ENCODE results near the gene ASXL1.
"Not testable (repeated sequence)": the region's sequence is repeated elsewhere in the genome, so short reads cannot be mapped to it uniquely, and the experiment has no call there.

The ASXL1 gene

DNA sequence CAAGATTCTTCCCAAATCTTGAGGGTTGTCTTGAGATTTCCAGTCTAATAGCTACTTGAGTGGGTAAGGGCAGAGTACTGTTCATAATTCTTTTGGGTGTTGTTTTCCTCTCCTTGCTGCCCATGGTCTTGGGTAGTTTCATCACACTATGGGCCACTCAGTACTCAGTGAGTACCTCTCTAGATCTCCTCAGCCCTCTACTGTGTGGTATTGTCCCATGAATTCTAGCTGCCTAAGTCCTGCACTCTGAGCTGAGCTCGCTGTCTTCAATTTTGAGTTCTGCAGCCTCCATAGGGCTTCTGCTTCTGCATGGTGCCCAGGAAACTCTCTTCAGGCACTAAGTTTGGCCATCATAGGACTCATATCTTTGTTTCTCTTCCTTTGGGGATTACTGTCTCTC, 42.3 kb downstream of the ASXL1 start:
- Mint-ChIP-seq H3K9me3 (peaks cover 5% of the 10 kb centered on the region), H3K27me3 (no peaks in the 10 kb centered on the region), H3K4me3 (no peak overlapping the region), H3K4me1 (peaks cover 64% of the 10 kb centered on the region), H3K36me3 (peaks cover 23% of the 10 kb centered on the region), H3K27ac (peak overlapping the region; percentile 83)

DNA sequence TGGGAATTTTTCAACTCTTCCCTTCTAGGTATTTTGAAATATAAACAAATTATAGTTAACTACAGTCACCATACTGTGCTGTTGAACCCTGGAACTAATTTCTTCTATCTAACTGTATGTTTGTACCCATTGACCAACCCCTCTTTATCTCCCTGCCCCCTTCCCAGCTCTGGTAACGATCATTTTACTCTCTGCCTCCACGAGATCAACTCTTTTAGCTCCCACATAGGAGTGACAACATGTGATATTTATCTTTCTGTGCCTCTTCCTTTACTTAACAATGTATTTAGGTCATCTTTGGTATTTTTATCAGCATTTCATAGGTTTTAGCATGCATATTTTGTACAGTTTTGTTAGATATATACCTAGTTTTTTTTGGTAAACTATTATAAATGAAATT, 45.9 kb downstream of the ASXL1 start:
- H3K4me3 Mint-ChIP-seq, result no peak overlapping the region
- H3K27me3 Mint-ChIP-seq, result no peaks in the 10 kb centered on the region
- peaks cover 20% of the 10 kb centered on the region for H3K36me3 Mint-ChIP-seq
- peaks cover 84% of the 10 kb centered on the region for H3K4me1 Mint-ChIP-seq
- no peaks in the 10 kb centered on the region for H3K9me3 Mint-ChIP-seq
- H3K27ac Mint-ChIP-seq, result no peak overlapping the region

DNA sequence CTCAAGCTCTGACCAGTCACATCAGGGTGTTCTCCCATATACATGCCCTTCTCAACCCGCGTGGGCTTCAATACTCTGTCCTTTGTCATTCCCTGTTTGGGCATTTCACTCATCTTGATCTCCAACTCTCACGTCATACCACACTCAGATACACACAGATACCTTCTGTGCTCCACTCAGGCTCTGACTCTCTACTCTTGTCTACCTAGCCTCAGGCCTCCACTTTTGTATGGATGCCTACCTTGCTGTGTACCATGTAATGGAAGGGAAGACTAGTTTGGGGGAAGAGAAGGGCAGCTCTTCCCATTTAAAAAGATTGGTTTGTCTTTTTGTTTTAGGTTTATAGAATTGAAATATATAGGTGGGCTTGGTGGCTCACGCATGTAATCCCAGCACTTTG, 48.6 kb downstream of the ASXL1 start:
- H3K27me3 Mint-ChIP-seq, result no peaks in the 10 kb centered on the region
- H3K27ac Mint-ChIP-seq, result peak overlapping the region; percentile 97
- peak overlapping the region; percentile 88 for H3K4me3 Mint-ChIP-seq
- H3K4me1 Mint-ChIP-seq, result peaks cover 70% of the 10 kb centered on the region
- H3K36me3 Mint-ChIP-seq, result peaks cover 7% of the 10 kb centered on the region
- H3K9me3 Mint-ChIP-seq, result no peaks in the 10 kb centered on the region

DNA sequence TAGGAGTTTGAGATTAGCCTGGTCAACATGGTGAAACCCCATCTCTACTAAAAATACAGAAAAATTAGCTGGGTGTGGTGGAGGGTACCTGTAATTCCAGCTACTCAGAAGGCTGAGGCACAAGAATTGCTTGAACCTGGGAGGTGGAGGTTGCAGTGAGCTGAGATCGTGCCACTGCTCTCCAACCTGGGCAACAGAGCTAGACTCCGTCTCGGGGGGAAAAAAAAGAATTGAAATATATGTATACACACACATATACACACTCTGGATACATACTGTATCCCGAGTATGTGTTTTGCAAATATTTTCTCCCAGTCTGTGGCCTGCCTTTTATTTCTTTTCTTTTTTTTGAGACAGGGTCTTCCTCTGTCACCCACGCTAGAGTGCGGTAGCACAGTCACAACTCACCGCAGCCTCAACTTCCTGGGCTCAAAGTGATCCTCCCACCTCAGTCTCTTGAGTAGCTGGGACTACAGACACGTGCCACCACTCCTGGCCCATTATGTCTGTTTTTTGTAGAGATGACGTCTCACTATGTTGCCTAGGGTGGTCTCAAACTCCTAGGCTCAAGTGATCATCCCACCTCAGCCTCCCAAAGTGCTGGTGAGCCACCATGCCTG, 49.1 kb downstream of the ASXL1 start:
- Mint-ChIP-seq H3K36me3 (peaks cover 10% of the 10 kb centered on the region), H3K4me3 (peak overlapping the region; percentile 88), H3K27ac (peak overlapping the region; percentile 97), H3K4me1 (peaks cover 72% of the 10 kb centered on the region)
- not testable (repeated sequence) for H3K27me3 Mint-ChIP-seq, H3K9me3 Mint-ChIP-seq

DNA sequence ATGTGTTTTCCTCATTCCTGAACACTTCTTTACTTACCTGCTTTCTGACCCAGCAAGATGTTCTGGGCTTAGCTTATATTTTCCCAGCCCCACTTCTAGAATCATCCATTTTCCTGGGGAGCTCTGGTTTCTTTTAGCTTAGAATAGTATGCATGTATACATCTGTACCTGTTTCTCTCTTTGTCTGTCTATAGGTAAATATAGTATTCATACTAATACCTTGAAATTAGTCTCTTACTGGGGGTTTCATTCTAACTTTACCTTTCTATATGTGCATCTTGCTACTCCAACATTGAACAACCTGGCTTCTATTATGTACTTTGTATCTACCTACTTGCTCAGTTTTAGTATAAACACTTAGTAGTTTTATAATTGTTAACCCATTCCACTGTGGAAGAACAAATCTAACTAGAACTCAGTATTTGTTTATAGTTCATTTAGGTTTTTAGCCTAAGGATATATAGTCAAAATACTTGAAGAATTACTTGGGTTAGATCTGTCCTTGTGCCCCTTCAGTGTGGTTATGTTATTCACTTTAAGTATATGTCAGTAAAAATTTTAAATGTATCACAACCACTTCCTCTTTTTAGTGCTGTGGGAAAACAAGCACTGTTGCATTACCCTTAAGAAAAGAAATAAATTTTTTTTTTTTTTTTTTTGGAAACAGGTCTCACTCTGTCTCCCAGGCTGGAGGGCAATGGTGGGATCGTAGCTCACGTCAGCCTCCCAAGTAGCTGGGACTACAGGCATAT, 54.0 kb downstream of the ASXL1 start:
- Mint-ChIP-seq H3K4me1 (peaks cover 75% of the 10 kb centered on the region), H3K9me3 (no peaks in the 10 kb centered on the region), H3K36me3 (peaks cover 16% of the 10 kb centered on the region), H3K4me3 (peak overlapping the region; percentile 33), H3K27me3 (no peaks in the 10 kb centered on the region), H3K27ac (no peak overlapping the region)

DNA sequence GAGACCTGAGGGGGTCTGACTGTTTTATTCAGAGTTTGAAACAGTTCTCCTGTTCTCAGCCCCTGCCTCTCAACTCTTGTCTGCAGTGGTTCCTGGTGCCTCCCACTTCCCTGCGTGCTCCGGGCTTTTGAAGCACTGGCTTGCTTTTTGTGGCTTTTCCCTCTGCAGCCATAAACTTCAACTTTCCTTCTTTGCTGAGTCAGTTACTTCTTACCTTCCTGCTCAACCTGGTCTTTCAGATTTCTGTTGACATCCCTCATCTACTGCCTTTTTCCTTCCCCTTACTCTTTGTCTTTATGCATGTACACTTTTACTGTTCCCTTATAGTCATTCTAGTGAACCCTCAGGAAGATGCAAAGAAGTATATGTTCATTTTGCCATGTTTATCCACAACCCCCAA, 57.4 kb downstream of the ASXL1 start:
- H3K27ac Mint-ChIP-seq, result no peak overlapping the region
- no peaks in the 10 kb centered on the region for H3K9me3 Mint-ChIP-seq
- no peak overlapping the region for H3K4me3 Mint-ChIP-seq
- no peaks in the 10 kb centered on the region for H3K27me3 Mint-ChIP-seq
- H3K4me1 Mint-ChIP-seq, result peaks cover 79% of the 10 kb centered on the region
- H3K36me3 Mint-ChIP-seq, result peaks cover 20% of the 10 kb centered on the region

DNA sequence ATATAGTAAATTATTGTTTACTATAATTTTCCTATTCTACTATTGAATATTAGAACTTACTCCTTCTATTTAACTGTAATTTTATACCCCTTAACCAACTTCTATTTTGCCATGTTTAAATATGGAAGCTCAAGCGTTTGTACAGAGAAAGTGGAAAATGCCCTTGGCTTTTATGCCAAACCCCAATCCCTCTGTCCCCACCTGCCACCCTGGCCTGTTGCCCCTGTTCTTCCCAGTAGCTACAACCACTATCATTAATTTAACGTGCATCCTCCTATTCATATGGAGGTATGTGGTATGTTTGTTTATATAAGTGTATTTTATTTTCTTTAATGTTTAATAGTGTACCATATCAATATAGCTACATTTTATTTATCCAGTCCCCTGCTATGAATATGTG, 58.1 kb downstream of the ASXL1 start:
- H3K36me3 Mint-ChIP-seq, result peaks cover 20% of the 10 kb centered on the region
- no peaks in the 10 kb centered on the region for H3K9me3 Mint-ChIP-seq
- peak overlapping the region; percentile 68 for H3K27ac Mint-ChIP-seq
- H3K4me3 Mint-ChIP-seq, result no peak overlapping the region
- H3K27me3 Mint-ChIP-seq, result no peaks in the 10 kb centered on the region
- peaks cover 80% of the 10 kb centered on the region for H3K4me1 Mint-ChIP-seq

DNA sequence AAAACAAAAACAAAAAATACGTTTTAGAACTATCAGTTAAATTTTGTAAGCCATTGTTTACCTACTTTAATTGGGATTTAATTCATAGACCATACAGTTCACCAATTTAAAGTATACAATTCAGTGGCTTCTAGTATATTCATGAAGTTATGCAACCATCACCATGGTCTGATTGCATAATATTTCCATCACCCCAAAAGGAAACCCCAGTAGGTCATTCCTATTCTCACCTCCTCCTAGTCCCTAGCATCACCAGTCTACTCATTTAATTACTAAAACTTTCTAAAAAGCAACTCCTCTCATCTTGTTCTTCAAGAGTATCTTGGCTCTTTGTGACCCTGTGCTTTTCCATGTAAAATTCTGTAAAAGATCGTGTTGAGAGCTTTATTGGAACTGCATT, 60.2 kb downstream of the ASXL1 start:
- Mint-ChIP-seq H3K4me1 (peaks cover 67% of the 10 kb centered on the region), H3K27me3 (no peaks in the 10 kb centered on the region), H3K9me3 (no peaks in the 10 kb centered on the region), H3K4me3 (no peak overlapping the region), H3K36me3 (peaks cover 14% of the 10 kb centered on the region), H3K27ac (peak overlapping the region; percentile 71)

DNA sequence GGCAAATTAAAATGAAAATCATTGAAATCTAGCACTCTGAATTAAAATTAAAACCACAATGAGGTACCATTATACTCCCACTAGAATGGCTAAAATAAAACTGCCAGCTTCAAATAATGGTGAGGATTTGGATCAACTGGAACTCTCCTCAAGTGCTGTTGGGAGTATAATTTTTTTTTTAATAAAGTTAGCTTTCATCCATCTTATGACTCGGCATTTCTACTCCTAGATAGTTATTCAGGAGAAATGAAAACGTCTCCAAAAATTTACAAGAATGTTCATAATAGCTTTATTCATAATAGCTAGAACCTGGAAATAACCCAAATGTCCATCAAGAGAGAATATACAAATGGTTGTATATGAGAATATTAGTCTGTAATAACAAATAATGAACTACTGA, 63.2 kb downstream of the ASXL1 start:
- peaks cover 9% of the 10 kb centered on the region for H3K36me3 Mint-ChIP-seq
- no peaks in the 10 kb centered on the region for H3K9me3 Mint-ChIP-seq
- H3K4me3 Mint-ChIP-seq, result no peak overlapping the region
- H3K27ac Mint-ChIP-seq, result peak overlapping the region; percentile 82
- no peaks in the 10 kb centered on the region for H3K27me3 Mint-ChIP-seq
- peaks cover 53% of the 10 kb centered on the region for H3K4me1 Mint-ChIP-seq

DNA sequence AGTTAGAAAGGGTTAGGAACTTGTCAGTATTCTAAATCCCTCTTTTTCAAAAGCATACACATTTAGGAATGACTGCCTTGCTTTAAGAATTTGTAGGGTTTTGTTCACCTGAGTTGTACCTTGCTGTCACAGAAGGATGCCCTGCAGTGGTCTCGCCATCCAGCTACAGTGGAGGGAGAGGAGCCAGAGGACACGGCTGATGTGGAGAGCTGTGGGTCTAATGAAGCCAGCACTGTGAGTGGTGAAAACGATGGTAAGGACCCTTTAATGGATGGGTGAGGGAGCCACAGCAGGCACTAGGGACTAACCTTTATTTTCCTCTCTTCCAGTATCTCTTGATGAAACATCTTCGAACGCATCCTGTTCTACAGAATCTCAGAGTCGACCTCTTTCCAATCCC, 69.9 kb downstream of the ASXL1 start:
- peaks cover 20% of the 10 kb centered on the region for H3K36me3 Mint-ChIP-seq
- no peak overlapping the region for H3K4me3 Mint-ChIP-seq
- H3K9me3 Mint-ChIP-seq, result no peaks in the 10 kb centered on the region
- no peaks in the 10 kb centered on the region for H3K27me3 Mint-ChIP-seq
- peak overlapping the region; percentile 65 for H3K27ac Mint-ChIP-seq
- peaks cover 25% of the 10 kb centered on the region for H3K4me1 Mint-ChIP-seq

DNA sequence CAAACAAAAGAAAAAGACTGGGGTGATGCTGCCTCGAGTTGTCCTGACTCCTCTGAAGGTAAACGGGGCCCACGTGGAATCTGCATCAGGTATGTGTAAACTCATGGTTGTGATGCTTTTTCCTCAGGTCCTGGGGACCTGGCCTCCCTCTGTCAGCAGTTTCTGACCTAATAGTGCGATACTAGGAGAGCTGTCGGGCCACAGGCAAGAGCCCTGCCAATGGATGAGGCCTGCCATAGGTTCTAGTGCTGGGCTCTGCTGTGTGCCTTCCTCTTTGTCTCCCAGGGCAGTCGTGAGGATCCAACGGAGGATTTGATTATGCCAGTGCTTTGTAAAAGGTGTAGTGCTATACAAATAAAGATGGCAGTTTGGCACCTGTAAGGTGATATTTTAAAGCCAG, 71.2 kb downstream of the ASXL1 start:
- H3K9me3 Mint-ChIP-seq, result no peaks in the 10 kb centered on the region
- H3K27me3 Mint-ChIP-seq, result no peaks in the 10 kb centered on the region
- H3K27ac Mint-ChIP-seq, result peak overlapping the region; percentile 24
- peaks cover 25% of the 10 kb centered on the region for H3K4me1 Mint-ChIP-seq
- H3K4me3 Mint-ChIP-seq, result no peak overlapping the region
- peaks cover 24% of the 10 kb centered on the region for H3K36me3 Mint-ChIP-seq

DNA sequence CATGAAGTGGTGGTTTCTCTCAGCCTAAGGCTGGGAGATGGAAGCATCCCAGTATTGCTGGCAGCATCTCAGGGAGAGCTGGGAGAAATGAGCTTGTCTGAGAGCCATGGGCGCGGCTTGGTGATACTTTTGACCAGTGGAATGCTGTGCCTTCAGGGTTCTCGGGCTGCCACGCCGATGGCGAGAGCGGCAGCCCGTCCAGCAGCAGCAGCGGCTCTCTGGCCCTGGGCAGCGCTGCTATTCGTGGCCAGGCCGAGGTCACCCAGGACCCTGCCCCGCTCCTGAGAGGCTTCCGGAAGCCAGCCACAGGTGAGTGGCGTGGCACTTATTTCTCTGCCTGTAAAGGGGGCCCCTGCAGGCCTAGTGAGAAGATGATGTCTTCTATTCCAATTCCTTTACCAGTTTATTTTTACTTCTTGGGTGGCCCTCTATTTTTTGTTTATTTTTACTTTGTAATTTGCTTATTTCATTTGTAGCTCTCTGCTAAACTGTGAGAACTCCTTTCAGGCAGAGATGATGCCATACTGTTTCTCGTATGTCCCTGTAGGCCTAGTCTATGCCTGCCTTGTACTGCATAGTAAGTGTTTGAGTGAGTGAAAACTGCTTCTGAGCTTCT, 71.7 kb downstream of the ASXL1 start:
- no peak overlapping the region for H3K4me3 Mint-ChIP-seq
- H3K9me3 Mint-ChIP-seq, result no peaks in the 10 kb centered on the region
- H3K27me3 Mint-ChIP-seq, result no peaks in the 10 kb centered on the region
- H3K27ac Mint-ChIP-seq, result peak overlapping the region; percentile 24
- peaks cover 24% of the 10 kb centered on the region for H3K36me3 Mint-ChIP-seq
- peaks cover 22% of the 10 kb centered on the region for H3K4me1 Mint-ChIP-seq

DNA sequence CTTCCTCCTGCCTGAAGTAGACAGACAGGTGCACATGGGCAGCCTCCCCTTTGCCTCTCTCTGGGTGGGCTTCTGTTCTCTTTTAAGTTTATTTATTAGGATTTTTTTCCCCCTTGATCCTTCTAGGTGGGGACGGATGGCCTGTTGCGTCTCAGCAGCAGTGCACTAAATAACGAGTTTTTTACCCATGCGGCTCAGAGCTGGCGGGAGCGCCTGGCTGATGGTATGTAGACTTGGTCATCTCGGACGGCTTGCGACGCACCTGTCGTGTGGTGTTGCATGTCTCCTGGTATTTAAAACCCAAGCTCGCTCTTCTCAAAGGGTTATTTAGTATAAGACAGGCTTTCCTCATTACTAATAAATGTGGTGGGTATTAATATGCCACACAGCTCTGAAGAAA, 73.3 kb downstream of the ASXL1 start:
- Mint-ChIP-seq H3K4me3 (no peak overlapping the region), H3K36me3 (peaks cover 24% of the 10 kb centered on the region), H3K27me3 (no peaks in the 10 kb centered on the region), H3K27ac (peak overlapping the region; percentile 46), H3K4me1 (peaks cover 11% of the 10 kb centered on the region), H3K9me3 (no peaks in the 10 kb centered on the region)

DNA sequence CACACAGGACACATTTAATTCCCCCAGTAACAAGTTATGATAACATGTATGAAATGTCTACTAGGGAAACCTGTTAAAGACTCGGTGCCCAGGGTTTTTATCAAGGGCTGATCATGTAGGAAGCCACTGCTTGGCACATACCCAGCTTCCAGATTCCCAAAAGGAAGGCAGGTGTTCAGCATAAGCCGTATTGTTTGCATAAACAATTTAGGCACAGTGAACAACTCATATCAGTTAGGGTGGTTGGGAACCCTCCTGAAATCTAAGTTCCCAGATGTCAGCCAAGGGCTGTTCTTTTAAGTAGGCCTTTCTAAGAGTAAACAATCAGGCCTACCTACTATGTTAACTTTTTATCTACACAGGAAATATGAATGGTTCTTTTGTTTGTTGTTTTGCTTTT, 74.1 kb downstream of the ASXL1 start:
- no peaks in the 10 kb centered on the region for H3K9me3 Mint-ChIP-seq
- peaks cover 6% of the 10 kb centered on the region for H3K4me1 Mint-ChIP-seq
- no peaks in the 10 kb centered on the region for H3K27me3 Mint-ChIP-seq
- peak overlapping the region; percentile 2 for H3K27ac Mint-ChIP-seq
- H3K4me3 Mint-ChIP-seq, result no peak overlapping the region
- H3K36me3 Mint-ChIP-seq, result peaks cover 20% of the 10 kb centered on the region

DNA sequence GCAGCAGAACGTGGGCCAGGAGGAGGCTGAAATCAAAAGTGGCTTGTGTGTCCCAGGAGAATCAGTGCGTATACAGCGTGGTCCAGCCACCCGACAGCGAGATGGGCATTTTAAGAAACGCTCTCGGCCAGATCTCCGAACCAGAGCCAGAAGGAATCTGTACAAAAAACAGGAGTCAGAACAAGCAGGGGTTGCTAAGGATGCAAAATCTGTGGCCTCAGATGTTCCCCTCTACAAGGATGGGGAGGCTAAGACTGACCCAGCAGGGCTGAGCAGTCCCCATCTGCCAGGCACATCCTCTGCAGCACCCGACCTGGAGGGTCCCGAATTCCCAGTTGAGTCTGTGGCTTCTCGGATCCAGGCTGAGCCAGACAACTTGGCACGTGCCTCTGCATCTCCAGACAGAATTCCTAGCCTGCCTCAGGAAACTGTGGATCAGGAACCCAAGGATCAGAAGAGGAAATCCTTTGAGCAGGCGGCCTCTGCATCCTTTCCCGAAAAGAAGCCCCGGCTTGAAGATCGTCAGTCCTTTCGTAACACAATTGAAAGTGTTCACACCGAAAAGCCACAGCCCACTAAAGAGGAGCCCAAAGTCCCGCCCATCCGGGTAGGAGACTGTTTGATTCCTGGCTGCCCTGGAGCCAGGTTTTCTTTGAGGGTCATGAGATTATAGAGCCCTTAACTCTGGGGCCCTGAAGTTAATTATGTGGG, 75.3 kb downstream of the ASXL1 start:
- Mint-ChIP-seq H3K27me3 (no peaks in the 10 kb centered on the region), H3K9me3 (no peaks in the 10 kb centered on the region), H3K4me3 (no peak overlapping the region), H3K36me3 (peaks cover 13% of the 10 kb centered on the region), H3K4me1 (peaks cover 3% of the 10 kb centered on the region), H3K27ac (no peak overlapping the region)

DNA sequence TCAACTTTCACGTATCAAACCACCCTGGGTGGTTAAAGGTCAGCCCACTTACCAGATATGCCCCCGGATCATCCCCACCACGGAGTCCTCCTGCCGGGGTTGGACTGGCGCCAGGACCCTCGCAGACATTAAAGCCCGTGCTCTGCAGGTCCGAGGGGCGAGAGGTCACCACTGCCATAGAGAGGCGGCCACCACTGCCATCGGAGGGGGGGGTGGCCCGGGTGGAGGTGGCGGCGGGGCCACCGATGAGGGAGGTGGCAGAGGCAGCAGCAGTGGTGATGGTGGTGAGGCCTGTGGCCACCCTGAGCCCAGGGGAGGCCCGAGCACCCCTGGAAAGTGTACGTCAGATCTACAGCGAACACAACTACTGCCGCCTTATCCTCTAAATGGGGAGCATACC, 76.3 kb downstream of the ASXL1 start:
- H3K4me3 Mint-ChIP-seq, result no peak overlapping the region
- H3K27me3 Mint-ChIP-seq, result no peaks in the 10 kb centered on the region
- peaks cover 12% of the 10 kb centered on the region for H3K36me3 Mint-ChIP-seq
- H3K9me3 Mint-ChIP-seq, result no peaks in the 10 kb centered on the region
- peaks cover 5% of the 10 kb centered on the region for H3K4me1 Mint-ChIP-seq
- no peak overlapping the region for H3K27ac Mint-ChIP-seq

Data from activated naive CD4-positive, alpha-beta T cell treated with anti-CD3 and anti-CD28 coated beads, Interleukin-2, amount 50 U/mL, for 24 hours (primary cell).